DMS 273 (cell line): ENCODE data around the gene RAB25.
A peak's percentile ranks its signal among the peaks of the same experiment; 100 is the strongest.

Experiments
- DNase-seq: peaks from one replicate; lab custom pipeline; 2025; ENCODE audit not compliant: unreplicated experiment; lab: John Stamatoyannopoulos, UW

Gene RAB25

DNA sequence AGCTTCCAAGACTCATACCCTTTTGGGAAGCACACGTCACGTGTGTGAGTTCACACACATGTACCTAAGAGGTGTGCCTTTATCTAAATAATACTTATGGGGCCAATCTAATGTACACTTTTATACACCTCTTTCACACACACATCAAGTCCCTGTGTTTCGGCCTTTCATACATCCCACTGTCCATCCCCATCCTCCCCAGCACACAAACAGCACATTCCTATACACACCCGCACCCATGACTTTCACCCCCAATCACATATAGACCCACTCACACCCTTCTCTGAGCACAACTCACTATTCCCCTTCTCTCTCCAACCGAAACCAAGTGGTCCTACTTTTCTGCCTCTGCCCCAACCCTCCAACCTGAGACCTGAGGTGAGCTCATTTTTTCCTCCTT lies 17.8 kb downstream of the RAB25 start:
- no peak for DNase-seq

DNA sequence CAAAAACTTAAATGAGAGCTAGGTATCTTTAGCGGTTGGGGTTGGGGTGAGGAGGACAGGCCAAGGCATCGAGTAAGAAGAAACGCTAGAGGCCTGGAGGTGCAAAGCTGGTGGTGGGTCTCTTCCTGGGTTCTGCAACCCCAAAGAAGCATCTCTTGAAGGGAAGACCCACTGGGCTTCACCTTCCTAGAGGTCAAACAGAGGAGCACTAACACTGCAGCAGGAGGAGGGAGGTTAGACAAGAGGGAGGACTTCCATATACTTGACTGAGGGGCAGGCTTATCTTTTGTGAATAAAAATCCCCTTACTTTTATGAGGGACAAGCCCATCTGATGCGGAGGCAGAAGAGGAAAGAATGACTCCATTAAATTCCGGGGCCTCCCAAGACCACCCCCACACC lies 18.8 kb downstream of the RAB25 start:
- DNase-seq = no peak

DNA sequence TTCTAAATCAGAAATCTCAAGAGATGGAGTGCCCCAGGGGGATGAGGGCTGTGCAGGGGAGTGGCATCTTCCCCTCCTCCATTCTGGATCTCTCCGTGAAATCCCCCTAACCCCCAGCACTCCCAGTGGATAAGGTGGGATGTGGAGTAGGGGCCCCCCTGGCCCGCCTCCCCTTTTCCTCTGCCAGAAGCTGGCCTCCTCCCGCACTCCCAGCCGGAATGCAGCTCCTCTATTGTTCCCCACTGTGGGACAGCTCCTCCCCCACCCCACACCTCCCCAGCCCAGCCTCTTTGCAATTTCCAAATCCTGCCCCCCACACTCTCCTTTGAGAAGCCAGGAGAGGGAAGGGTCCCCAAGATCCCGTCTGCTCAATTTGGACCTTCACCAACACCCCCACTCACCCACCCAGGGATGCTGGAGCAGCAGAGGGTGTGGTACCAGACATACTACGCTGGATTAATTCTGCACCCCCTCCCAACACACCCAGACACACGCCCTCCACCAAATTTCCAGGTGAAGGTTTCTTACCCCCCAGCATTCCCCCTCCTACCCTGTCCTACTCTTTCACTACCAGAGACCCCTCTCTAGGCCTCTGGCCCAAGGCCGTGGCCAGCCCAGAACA lies 19.4 kb downstream of the RAB25 start:
- DNase-seq = no peak

DNA sequence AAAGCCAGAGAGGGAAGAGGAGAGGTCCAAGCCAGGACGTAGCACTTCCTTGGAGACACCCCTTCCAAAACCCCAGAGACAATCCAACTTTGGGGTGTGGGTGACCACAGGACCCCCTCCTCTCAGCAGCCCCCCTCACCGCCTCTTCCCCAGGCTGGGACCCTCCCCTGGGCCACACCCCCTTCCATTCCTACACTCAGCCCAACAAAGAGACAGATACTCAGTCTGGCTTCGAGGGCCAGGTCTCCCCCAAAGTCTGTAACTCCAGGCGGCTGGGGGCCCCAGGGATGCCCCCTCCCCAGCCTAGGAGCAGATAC lies 19.9 kb downstream of the RAB25 start:
- DNase-seq = no peak

DNA sequence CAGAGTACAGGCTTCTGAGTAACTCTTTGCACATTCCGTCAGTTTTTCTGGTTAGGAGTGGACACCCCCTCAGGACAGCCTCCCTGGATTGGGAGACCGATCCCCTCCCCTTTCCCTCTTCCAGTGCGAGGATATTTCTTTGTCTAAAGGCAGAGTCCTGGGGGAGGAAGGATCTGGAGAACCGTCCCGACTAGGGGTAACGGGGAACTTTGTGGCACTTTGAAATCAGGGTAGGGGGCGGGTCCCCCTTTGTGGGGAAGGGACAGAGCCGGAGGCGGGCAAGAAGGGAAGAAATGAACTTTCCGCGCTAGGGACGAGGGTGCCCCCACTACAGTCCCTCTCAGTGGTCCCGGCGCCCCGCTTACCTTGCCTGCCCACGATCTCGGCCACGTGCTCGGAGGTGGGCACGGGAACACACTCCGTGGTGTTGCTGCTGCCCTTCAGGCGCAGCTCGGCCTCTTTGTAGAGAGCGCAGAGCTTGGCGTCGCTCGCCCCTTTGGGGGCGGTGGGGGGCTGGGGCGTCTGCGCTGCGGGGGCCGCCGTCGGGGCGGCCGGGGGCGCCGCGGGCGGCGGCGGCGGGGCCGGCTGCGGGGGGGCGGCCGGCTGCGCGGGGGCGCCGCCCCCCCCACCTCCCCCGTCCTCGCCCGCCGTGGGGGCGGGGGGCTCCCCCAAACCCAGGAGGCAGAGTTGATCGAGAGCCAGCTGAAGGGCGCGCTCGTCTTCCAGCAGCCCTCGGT lies 20.4 kb downstream of the RAB25 start:
- DNase-seq = peak; percentile 59

DNA sequence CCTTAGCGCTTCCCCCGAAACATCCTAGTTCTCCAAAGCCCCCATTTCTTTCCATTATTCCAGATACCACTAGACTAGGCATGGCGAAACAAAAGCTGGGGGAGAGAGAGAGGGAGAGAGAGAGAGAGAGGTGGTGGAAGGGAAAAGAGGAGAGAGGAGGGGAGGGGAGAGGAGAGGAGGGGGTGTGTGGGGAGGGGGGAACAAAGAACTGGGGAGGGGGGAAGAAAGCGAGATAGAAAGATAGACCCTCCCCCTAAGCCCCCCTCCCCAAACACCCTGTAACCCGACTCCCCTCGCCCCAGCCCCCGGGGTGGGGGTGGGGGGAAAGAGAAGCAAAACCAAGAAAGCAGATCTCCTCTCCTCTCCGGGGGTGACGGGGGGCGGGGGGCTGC lies 21.0 kb downstream of the RAB25 start:
- DNase-seq = no peak

DNA sequence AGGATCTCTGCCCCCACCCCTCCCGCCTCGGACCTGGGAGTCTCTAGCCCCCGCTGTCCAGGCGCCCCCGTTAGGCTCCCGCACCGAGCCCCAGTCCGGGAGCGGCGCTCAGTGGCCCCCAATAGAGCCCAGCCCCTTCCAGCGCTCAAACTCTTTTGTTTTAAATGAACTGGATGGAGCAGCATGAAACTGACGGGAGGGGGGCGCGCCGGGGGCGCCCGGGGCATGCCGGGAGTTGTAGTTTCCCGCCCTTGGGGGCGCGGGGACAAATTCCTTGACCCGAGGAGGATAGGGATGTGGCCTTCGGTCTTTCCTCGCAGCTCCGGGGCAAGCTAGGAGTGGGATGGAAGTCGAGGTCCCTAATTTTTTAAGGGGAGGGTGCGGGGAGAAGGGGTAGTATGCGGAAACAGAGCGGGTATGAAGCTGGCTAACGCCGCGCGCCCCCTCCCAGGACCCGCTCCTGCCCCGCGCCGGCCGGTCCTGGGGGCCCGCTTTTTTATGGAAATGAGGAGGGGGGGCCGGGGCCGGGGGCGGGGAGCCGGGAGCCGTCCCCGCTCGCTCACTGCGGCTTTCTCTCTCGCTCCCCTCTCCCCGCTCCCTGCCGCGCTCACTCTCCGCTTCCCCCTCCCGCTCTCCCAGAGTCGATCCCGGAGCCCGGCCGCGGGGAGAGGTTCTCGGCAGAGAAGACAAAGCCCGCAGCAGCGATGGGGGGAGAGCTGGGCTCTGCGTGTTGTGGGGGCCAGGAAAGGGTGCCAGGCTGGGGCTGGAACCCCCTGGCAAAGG lies 21.5 kb downstream of the RAB25 start, which contains the start of gene MEX3A:
MEX3A (minus strand) TSS at position 157 of the 783 bp plus-strand sequence. CDS start 467 bp downstream, outside the sequence.
- peak; percentile 92 for DNase-seq

DNA sequence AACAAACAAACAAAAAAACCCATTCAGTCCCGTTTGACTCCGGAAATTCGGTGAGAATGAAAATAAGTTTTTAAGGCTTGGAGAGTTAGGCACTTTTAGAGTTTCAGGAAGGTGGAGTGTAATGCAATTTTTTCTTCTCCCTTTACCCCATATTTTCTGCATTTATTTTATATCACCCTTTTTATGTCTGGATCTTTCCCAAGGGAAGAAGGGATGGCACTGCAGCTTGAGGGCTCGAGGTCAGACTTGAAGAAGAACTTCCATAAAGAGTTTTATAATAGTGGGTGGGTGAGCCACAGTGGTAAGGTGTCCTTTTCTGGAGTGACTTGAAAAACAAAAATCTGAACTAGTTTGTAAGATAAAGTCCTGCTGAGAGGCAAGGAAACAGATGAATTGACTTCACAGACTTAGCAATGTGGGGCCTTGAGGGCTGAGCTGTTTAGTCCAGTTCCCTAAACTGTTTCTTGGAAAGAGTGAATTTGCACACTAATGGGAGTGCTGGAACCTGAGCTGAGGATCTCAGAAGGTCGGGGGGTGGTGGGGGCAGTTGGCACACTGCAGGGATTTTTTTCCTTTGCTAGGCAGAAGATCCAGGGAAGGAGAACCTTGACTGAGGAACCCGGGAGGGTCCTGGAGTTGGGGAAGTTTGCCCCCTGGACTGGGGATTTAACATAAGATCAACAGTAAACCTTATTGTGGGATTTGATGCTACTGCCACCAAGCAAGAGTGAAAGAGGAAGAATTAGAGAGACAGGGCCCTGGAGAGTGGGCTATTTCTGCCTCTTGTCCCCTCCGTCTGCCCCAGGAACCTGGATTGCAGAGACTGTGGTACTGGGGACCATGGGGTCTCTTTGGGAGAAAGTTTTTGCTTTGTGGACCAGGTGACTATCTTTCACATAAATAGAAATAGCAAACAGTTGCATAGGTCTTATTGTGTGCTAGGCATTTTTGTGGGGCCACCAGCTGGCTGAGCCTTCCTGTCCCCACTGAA lies 23.1 kb downstream of the RAB25 start:
- DNase-seq = no peak

DNA sequence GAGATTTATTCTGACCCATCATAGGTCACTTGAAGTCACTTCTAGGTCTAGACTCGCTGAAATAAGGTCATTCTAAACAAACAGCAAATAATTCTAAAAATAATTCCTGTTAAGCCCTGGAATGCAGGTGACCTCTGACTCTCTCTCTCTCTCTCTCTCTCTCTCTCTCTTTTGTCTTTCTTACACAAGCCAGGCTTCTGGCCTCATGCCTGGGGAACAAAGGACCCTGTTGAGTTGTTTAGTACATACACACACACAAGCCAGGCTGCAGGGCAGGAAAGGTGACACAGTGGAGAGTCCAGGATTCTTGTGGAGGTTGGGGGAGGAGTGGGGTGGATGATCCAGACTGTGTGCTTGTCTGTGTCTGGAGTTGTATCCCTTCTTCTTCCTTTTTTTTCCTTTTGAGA lies 25.3 kb downstream of the RAB25 start:
- no peak for DNase-seq

DNA sequence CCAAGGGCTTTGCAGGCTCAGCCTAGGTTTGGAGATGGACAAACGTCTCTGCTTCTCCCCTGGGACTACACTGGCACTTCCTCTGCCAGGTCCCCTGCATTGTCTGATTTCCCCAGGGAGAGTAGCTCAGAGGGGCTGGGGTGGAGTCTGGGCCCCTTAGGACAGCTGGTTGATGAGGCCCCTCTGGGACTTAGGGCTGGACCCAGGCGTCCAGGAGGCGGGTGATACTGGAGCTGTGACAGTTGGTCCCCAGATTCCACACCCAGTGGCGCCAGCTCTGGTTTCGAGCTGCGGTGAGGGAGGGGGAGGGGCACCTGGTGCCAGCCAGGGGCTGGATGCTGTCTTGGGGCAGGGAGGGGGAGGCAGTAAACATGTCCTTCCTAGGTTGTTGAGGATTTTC lies 28.7 kb downstream of the RAB25 start:
- peak; percentile 53 for DNase-seq

DNA sequence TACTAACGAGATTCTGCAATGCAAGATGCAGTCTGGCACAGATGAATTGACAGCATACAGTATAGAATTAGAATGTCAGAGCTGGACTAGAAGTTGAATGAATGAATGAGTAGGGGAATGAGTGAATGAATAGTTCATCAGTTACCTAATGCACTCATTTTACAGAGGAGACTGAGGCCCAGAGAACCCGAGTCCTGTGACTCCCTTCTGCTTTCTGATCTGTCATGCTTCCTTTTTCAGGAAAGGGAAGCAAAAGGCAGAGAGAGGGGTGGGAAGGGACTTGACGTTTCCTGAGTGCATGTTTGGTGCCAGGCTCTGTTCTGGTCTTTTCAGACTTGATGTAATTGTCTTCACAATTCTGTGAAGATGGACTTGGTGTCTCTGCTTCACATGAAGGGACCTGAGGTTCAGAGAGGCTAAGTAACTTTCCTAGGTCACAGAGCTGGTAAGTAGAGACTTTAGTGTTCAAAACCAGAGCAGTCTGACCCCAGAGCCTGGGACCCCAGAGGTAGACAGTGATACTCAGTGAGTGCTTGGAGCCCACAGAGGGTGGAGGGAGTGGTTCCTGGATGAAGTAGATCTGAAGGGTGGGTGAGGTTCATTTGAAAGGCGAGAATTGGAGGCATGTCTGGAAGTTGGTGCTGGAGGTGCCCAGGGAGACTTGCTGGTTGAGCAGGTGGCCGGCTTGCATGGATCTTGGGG lies 29.3 kb downstream of the RAB25 start:
- no peak for DNase-seq

DNA sequence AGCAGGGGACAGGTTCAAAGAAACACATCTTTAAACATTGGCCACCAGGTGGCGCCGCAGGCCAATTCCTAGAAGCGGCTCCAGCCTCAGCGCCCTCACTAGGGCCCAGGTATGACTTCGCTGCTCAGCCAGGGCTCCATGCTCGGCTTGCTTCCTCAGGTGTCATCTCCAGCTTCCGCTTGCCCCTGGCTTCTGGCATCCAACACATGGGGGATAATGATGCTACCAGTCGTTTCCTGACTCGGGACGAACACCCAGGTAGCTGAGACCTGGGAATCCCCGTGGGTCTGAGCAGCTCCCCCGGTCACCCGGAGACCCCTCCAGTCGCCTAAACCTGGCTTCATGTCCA lies 29.9 kb downstream of the RAB25 start:
- peak; percentile 93 for DNase-seq

DNA sequence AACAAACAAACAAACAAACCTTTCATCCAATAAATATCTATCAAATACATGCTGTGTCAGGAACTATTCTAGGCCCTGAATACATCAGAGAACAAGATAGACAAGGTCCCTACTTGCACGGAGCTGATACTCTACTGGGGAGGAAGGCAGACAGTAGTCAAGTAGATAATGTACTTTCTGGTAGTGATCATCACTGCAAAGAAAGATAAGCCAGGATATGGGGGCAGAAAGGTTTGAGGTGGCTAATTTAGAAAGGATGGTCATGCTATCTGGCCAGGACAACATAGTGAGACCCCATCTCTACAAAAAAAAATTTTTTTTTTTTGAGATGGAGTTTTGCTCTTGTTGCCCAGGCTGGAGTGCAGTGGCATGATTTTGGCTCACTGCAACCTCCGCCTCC lies 30.6 kb downstream of the RAB25 start:
- no peak for DNase-seq

DNA sequence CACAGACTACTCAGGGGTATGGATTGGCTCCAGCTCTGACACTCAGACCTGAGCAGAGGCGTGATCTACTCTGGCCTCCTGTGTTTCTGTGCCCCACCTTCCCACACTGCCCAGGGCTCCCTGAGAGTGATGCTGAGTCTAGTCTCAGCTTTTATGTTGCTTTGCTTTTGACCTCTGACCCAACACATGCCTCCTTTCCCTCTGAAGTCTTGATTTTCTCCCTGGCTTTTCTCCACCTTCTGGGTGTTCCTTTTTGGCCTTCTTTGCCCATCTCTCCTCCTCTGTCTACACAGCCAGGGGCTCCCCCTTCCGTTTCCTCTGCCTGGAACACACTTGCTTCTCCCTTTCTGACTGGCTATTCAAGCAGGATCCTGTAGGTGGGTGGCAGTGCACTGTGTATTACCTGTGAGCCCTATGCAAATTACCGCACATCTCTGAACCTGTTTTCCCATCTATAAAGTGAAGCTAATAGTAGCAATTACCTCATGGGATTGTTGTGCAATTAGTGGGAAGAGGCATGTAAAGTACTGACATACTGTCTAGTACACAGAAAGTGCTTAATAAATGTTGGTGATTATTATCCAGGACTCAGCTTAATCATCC lies 35.0 kb downstream of the RAB25 start:
- no peak for DNase-seq

DNA sequence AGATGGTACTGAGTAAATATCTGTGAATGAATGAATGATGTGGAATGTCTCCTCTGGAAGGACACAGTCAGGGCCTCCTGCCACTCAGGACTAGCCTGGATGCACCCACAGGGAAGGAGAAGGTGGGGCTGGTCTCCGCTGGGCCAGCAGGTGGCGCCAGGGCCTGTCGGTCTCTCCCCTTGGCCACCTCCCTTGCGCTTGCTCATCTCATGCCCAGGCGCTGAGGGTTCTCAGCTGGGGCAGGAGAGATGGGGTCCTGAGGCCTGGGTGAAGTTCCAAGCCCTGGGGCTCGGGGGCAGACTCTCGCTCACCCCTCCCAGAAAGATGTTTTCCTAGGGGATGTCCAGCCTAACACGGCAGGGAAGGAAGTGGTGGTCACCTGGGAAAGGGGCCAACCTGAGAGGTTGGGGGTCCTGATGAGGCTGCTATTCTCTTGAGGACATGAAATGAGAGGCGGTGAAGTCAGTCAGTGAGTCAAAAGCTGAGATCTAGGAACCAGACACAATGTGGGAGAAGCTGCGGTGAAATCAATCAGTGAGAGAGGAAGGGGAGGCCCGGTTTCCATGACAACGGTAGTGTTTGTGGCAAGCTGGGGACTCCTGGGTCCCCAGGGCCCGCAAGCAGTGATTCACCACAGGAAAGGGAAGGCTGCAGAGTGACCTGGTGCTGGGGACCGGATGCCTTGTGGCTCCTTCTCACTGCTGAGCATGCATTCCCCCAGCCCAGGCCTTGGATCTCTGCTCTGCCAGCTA lies 35.9 kb downstream of the RAB25 start:
- DNase-seq = peak; percentile 91

DNA sequence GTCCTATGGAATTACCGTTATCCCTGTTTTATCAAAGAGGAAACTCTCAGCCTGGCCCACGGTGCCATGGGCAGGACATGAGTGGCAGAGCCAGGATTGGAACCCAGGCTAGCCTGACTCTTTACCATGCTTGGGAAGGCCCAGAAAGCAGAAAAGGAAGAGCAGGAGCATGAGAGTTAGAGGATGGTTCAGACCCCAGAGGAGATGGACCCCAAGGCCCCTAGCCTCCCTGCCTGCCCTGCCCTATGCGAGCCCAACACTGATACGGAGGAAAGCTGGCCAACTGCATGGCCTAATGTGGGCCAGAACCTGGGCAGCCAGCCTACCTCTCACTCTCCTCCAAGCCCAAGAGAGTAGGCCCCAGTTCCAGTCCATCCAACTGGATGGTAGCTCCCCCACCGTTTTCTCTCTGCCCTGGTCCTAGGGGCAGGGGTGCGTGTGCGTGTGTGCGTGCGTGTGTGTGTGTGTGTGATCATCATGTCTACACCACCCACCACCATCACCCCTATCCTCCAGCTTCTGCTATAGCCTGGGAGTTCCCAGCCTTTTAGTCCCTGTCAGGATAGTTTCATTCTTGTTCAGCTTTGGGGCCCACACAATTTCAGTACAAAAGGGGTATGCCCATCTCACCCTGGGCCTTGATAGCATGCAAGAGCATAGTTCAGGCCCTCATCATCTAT lies 36.7 kb downstream of the RAB25 start:
- no peak for DNase-seq

DNA sequence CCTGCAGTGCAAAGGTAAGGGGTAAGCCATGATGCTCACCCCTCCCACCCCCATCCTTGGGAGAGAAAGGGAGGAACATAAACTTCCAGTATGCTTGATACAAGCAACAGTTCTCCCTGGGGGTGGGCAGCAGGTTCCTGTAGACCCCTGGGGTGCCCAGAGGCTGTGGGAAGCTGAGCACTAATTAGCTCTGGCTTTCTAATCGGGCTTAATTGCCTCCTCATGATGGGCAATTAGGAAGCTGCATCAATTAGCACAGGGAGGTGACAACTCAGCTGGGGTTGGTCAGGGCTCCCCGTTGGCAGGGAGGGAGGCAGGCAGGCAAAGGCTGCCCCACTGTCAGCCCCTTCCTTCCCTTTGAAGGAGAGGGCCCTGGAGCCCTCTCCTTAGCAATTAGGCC lies 37.8 kb downstream of the RAB25 start:
- no peak for DNase-seq

DNA sequence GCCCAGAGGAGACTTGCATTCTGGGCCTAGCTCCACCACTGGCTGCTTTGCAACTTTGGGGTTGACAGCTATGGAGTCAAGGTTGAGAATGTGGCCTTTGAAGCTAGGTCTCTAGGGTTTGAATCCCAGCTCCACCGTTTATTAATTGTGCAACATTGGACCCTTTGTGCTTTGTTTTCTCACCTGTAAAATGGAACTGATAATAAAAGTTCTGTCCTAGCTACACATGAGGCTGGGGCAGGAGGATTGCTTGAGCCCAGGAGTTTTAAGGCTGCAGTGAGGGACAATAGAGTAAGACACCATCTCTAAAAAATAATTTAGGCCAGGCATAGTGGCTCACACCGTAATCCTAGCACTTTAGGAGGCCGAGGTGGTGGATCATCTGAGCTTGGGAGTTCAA lies 38.3 kb downstream of the RAB25 start:
- DNase-seq = no peak
